GM12874 (cell line): ENCODE results near the gene ZNF236.

Experiments used
- CTCF ChIP-seq: IDR thresholded peaks from 2 replicates; pipeline ENCODE4 v1.5.1; 2011; ENCODE audit warnings: low read depth, mild to moderate bottlenecking, control low read depth, low read length, moderate library complexity; ENCODE audit not compliant: insufficient read depth

Gene ZNF236

GRCh38 chr18:76838182-76838581, 15.8 kb downstream of the ZNF236 start:
- TF ChIP-seq CTCF: no peak

GRCh38 chr18:76839086-76839794, 16.9 kb downstream of the ZNF236 start:
- no peak for TF ChIP-seq CTCF

GRCh38 chr18:76842837-76843530, 20.6 kb downstream of the ZNF236 start:
- no peak for TF ChIP-seq CTCF

GRCh38 chr18:76844144-76844543, 21.8 kb downstream of the ZNF236 start:
- no peak for TF ChIP-seq CTCF

- TF ChIP-seq CTCF: no peak
These were observed 22.6 kb downstream of the ZNF236 start for GRCh38 chr18:76844742-76845477.

- no peak for TF ChIP-seq CTCF
These were observed 23.9 kb downstream of the ZNF236 start for GRCh38 chr18:76846217-76846616.

- 0 out of 2 replicates have a peak, but pooled peaks have one; percentile 19 for TF ChIP-seq CTCF
These were observed 25.6 kb downstream of the ZNF236 start for GRCh38 chr18:76847916-76848315.
